Mucosa of stomach (tissue), 1 donor: ENCODE measurements around the gene GRM5.
"Not testable (repeated sequence)": the region's sequence is repeated elsewhere in the genome, so short reads cannot be mapped to it uniquely, and the experiment has no call there.

Experiments
- H3K27me3 ChIP-seq: one replicate; pipeline ENCODE4 v1.7.0; 2013; ENCODE audit warnings: mild to moderate bottlenecking, low read length; ENCODE audit not compliant: control insufficient read depth, insufficient read depth
- H3K36me3 ChIP-seq: one replicate; pipeline ENCODE4 v1.7.0; 2013; ENCODE audit warnings: low read length; ENCODE audit not compliant: control insufficient read depth, insufficient read depth
- H3K4me1 ChIP-seq: one replicate; pipeline ENCODE4 v1.7.0; 2013; ENCODE audit warnings: mild to moderate bottlenecking, low read length; ENCODE audit not compliant: control insufficient read depth, insufficient read depth
- H3K4me3 ChIP-seq: one replicate; pipeline ENCODE4 v1.7.0; 2013; ENCODE audit warnings: low read length
- H3K9ac ChIP-seq: one replicate; pipeline ENCODE4 v1.7.0; 2013; ENCODE audit warnings: mild to moderate bottlenecking, low read length, moderate library complexity
- H3K9me3 ChIP-seq: one replicate; pipeline ENCODE4 v1.7.0; 2013; ENCODE audit warnings: mild to moderate bottlenecking, low read length, moderate library complexity; ENCODE audit not compliant: control insufficient read depth
- donor health status: Pancreatic carcinoma.

GRM5 gene

GRCh38 chr11:88491674-88492073, 574.1 kb downstream of the GRM5 start:
- Histone ChIP-seq H3K27me3 (no peaks in the 10 kb centered on the region), H3K4me1 (no peaks in the 10 kb centered on the region), H3K9ac (no peak overlapping the region), H3K9me3 (no peaks in the 10 kb centered on the region), H3K4me3 (no peak overlapping the region), H3K36me3 (no peaks in the 10 kb centered on the region)

DNA sequence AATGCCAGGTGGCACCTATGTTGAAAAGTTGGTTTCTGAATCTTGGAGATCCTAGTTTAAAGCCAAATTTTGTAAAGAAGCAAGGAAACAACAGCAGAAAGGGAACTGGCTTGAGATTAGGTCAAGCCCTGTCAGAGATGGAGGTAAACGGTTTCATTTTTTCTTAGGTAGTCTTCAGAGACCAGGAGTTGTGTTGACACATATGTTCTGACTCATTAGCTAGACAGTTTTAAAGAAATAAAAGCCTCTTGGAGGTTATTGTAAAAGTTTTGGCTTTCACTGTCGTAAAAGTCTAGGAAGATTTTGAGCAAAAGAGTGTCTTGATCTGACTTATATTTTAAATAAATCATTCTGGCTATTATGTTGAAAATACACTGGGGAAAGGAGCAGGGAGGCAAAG, 576.8 kb downstream of the GRM5 start:
- Histone ChIP-seq H3K27me3 (no peaks in the 10 kb centered on the region), H3K4me1 (no peaks in the 10 kb centered on the region), H3K9ac (no peak overlapping the region), H3K36me3 (no peaks in the 10 kb centered on the region), H3K4me3 (no peak overlapping the region), H3K9me3 (no peaks in the 10 kb centered on the region)

DNA sequence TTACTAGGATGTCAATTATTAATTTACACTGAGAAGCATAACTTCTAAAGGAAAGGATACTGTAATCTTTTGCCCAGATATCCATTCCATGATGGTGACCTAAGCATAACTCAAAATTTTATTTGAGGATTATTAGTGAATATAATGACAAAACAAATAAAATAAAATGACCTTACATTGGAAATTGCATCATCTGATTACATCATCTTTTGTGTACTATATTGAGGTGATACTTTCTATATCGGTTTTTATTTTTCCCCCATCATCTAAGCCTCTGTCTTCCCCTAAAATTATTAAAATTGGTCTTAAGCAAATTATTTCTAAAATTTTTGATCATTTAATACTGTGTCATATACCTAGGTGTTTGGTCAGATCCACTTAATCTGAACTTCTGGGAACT, 578.1 kb downstream of the GRM5 start:
- Histone ChIP-seq H3K9me3 (no peaks in the 10 kb centered on the region), H3K4me3 (no peak overlapping the region), H3K9ac (no peak overlapping the region)

GRCh38 chr11:88484873-88485621, 580.7 kb downstream of the GRM5 start:
- Histone ChIP-seq H3K27me3 (no peaks in the 10 kb centered on the region), H3K9ac (no peak overlapping the region), H3K4me3 (no peak overlapping the region), H3K9me3 (no peaks in the 10 kb centered on the region), H3K4me1 (peaks cover 6% of the 10 kb centered on the region), H3K36me3 (no peaks in the 10 kb centered on the region)

More for the DNA sequence above, 578.1 kb downstream of the GRM5 start:
- Histone ChIP-seq H3K36me3 (no peaks in the 10 kb centered on the region), H3K27me3 (no peaks in the 10 kb centered on the region), H3K4me1 (no peaks in the 10 kb centered on the region)

DNA sequence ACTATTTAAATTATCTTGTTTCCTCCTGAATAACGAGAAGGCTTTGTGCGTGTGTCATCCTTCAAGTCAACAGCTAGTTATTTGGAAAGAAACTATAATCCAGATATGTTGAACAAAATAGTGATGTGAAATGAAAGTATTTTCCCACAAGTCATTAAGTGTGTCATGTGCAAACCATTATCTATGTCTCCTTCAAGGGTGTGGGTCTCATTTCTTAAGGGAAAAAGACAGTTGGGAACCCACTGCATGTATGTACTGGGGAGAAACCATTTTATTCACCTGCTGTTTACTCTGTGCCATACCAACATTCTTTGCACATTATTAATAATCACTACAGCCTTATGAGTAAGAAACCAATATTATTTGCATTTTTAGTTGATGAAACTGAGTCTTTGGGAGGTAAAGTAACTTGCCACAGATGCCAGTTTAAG, 582.9 kb downstream of the GRM5 start:
- Histone ChIP-seq H3K4me3 (no peak overlapping the region), H3K4me1 (peaks cover 6% of the 10 kb centered on the region), H3K9ac (no peak overlapping the region), H3K27me3 (no peaks in the 10 kb centered on the region), H3K36me3 (no peaks in the 10 kb centered on the region), H3K9me3 (no peaks in the 10 kb centered on the region)

DNA sequence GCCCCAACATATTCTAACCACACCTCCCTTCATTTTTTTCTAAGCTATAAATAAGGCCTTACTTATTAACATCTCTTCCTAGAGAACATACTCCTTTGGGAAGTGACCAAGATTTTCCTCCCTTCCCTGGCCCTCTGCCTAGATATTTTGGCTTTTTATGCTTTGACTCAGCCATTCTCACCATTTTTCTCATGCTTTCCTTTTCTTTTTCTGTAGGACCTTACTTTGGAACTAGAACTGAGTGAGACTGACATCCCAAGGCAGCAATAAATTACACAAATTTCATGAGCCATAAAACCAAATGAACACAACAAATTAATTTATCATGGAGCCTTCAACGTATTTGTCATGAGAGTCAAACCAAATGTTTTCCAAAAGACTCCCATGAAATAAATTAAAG, 585.6 kb downstream of the GRM5 start:
- no peaks in the 10 kb centered on the region for H3K36me3 ChIP-seq
- no peaks in the 10 kb centered on the region for H3K9me3 ChIP-seq
- peaks cover 6% of the 10 kb centered on the region for H3K4me1 ChIP-seq
- H3K27me3 ChIP-seq: no peaks in the 10 kb centered on the region
- H3K9ac ChIP-seq: no peak overlapping the region
- no peak overlapping the region for H3K4me3 ChIP-seq

DNA sequence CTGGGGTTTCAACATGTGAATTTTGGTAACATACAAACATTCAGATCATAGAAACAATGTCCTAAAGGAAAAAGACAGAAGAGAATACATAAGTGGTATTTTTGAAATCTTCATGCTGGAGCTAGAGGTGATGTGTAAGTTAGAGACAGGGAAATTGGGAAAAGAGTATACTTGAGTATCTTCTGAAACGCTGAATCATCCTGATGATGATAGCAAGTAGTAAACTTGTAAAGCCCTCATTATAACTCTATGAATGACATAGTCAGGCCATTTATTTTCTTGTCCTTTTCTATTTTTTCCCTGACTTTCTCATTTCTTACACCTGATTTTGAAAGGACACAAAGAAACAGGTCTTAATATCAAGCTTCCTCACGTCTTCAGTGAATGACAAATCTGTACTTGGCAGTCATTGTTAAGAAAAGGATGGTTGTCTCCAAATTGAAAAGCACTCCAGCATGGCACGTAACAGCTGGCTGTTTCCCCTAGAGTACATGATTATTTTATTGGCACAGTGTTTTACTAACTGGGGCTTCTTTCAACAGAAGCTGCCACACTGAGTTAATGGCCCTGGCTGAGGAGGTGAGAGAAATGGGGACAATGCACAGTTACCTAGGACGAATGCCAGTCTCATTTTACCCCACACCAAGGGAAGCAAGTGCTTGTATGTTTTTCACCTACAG, 587.5 kb downstream of the GRM5 start:
- H3K36me3 ChIP-seq: no peaks in the 10 kb centered on the region
- peaks cover 6% of the 10 kb centered on the region for H3K4me1 ChIP-seq
- H3K9ac ChIP-seq: no peak overlapping the region
- no peak overlapping the region for H3K4me3 ChIP-seq
- no peaks in the 10 kb centered on the region for H3K9me3 ChIP-seq
- no peaks in the 10 kb centered on the region for H3K27me3 ChIP-seq

- Histone ChIP-seq H3K4me1 (no peaks in the 10 kb centered on the region), H3K36me3 (no peaks in the 10 kb centered on the region), H3K4me3 (no peak overlapping the region), H3K9ac (no peak overlapping the region), H3K9me3 (no peaks in the 10 kb centered on the region), H3K27me3 (no peaks in the 10 kb centered on the region)
These were observed 589.8 kb downstream of the GRM5 start for GRCh38 chr11:88475991-88476418.

DNA sequence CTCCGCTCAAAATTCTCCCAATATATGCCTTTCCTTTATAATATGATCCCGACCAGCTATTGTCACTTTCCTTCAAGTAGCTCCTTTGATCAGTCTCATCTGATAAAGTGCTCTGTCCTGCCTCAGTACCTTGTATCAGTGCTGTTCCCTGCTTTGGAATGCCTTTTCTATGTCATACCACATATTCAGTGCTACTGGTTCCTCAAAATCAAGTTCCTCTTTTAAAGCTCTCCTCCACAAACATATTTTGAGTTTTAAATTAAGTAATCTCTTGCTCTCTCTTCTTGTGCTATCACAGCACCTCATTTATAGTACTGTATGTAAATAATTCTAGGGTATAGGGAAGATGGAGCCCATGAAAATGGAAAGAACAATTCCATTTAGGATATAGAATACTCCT, 591.1 kb downstream of the GRM5 start:
- no peak overlapping the region for H3K9ac ChIP-seq
- H3K4me3 ChIP-seq: no peak overlapping the region
- no peaks in the 10 kb centered on the region for H3K36me3 ChIP-seq
- H3K9me3 ChIP-seq: no peaks in the 10 kb centered on the region
- no peaks in the 10 kb centered on the region for H3K27me3 ChIP-seq
- no peaks in the 10 kb centered on the region for H3K4me1 ChIP-seq

DNA sequence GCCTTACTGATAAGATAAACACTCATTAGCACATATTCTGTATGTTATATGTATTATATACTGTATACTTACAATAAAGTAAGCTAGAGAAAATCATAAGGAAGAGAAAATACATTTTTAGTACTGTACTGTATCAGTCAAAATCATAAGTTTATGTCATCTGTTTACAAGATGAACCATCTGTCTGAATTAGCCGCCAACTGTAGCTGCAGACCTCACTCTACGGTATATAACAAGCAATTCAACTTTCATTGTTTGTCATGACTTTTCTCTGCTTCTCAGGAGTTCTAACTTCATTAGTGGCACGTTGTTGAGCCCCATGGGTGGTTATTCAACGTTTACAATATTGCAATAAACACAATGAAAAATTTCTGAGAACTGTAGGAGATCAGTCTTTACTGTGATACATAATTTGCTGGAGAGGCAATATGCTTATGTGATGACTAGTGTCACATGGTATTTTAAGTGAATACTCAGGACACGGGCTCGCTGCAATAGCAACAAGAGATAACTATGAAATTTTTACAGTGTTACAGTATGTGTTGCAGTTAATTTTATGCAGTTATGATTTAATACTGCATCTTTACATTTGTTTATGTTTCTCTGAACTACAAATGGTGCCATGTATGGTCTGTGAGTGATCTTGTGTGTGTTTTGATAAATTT, 596.1 kb downstream of the GRM5 start:
- H3K4me1 ChIP-seq: no peaks in the 10 kb centered on the region
- no peak overlapping the region for H3K4me3 ChIP-seq
- H3K36me3 ChIP-seq: no peaks in the 10 kb centered on the region
- H3K9me3 ChIP-seq: no peaks in the 10 kb centered on the region
- no peak overlapping the region for H3K9ac ChIP-seq
- no peaks in the 10 kb centered on the region for H3K27me3 ChIP-seq

- Histone ChIP-seq H3K9me3 (no peaks in the 10 kb centered on the region), H3K36me3 (no peaks in the 10 kb centered on the region), H3K9ac (no peak overlapping the region), H3K4me3 (no peak overlapping the region), H3K27me3 (no peaks in the 10 kb centered on the region), H3K4me1 (no peaks in the 10 kb centered on the region)
These were observed 601.3 kb downstream of the GRM5 start for GRCh38 chr11:88464528-88464927.

GRCh38 chr11:88463301-88463700, 602.5 kb downstream of the GRM5 start:
- H3K4me3 ChIP-seq, H3K9ac ChIP-seq, H3K9me3 ChIP-seq, H3K4me1 ChIP-seq, H3K36me3 ChIP-seq, H3K27me3 ChIP-seq: not testable (repeated sequence)
